Heart left ventricle (tissue), 13 donors: ENCODE data around the gene PRODH2.

Experiments
- POLR2A ChIP-seq, 2 donors: fragments of 450-650 bp; IDR thresholded peaks; one replicate each; pipeline ENCODE4 v1.6.1; 2017; ENCODE audit warnings: antibody characterized with exemption in 2 of 2, mild to moderate bottlenecking in 2 of 2, moderate library complexity in 2 of 2
- TF ChIP-seq, protein P1 (sequence below), 12 donors: fragments of 200-600 bp; sonication (generic) in 4 of 12; IDR thresholded peaks; one replicate each; pipeline versions ENCODE4 v1.5.0 to v1.8.0; 2018 to 2022; ENCODE audit warnings: antibody characterized with exemption in 12 of 12, mild to moderate bottlenecking in 5 of 12
- donor health status: ischemic (EF 13 %, LVEDD 7.1; RV severe dilation, severe dysfunction).
- donor health status: DM: no; HTN: yes; CAD: no.
- donor health status: DM: no; HTN: no; CAD: no.
- donor health status: ischemic (EF 25% LVEDD 6.9; RV normal size, moderate dysfunction).
- donor health status: ischemic (EF 25% LVEDD 5.7; RV mildly dilated, moderate dysfunction).
- donor health status: ischemic (EF 35%, LVEDD 5.7; RV mildly dilated, moderate dysfunction).
- donor health status: nonischemic (EF 11% LVEDD 7.7; RV severe dilation, severe dysfunction).
- donor health status: DM: yes; HTN: yes; CAD: no.
- donor health status: PGD.
- donor health status: ischemic (EF 29% LVEDD 5.4; RV normal size, mild dysfunction).
- donor health status: nonischemic (EF 23%, LVEDD 6.1; RV moderate dilation, normal function).

GRCh38 chr19:35779033-35779432 lies 33.6 kb downstream of the PRODH2 start:
- TF ChIP-seq, protein P1, sequence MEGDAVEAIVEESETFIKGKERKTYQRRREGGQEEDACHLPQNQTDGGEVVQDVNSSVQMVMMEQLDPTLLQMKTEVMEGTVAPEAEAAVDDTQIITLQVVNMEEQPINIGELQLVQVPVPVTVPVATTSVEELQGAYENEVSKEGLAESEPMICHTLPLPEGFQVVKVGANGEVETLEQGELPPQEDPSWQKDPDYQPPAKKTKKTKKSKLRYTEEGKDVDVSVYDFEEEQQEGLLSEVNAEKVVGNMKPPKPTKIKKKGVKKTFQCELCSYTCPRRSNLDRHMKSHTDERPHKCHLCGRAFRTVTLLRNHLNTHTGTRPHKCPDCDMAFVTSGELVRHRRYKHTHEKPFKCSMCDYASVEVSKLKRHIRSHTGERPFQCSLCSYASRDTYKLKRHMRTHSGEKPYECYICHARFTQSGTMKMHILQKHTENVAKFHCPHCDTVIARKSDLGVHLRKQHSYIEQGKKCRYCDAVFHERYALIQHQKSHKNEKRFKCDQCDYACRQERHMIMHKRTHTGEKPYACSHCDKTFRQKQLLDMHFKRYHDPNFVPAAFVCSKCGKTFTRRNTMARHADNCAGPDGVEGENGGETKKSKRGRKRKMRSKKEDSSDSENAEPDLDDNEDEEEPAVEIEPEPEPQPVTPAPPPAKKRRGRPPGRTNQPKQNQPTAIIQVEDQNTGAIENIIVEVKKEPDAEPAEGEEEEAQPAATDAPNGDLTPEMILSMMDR (IDR thresholded peaks at IDR 0.05): no peak
- no peak for TF ChIP-seq POLR2A (IDR thresholded peaks at IDR 0.05)
